Bone marrow (tissue), 2 donors: ENCODE results near the gene MRPL43.

Experiments
- DNase-seq, 2 donors: peaks; one replicate each; lab custom pipeline; 2025; lab: John Stamatoyannopoulos, UW

The MRPL43 gene

DNA sequence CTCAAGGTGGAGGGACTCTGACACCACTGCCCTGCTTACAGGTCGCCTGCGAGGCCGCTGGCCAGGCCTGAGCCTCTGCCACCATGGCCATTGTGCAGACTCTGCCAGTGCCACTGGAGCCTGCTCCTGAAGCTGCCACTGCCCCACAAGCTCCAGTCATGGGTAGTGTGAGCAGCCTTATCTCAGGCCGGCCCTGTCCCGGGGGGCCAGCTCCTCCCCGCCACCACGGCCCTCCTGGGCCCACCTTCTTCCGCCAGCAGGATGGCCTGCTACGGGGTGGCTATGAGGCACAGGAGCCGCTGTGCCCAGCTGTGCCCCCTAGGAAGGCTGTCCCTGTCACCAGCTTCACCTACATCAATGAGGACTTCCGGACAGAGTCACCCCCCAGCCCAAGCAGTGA, 15.2 kb upstream of the MRPL43 start:
- no peak for DNase-seq

DNA sequence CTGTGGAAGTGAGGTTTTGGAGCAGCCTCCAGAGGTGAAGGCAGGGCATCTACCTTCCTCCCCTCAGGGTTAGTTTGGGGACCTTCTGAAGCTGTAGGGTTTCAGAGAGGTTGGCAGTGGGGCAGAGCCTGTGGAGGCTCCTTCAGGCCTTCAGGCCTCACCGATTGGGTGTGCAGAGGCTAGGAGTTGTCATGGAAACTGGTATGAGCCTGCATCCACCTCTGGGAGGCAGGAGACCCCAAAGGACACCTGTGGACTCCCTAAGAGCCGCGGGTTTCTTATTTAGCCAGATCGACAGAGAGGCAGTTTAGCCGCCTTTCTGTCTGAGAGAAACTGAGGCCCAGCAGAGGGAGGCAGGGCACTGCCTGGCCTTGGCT, 14.3 kb upstream of the MRPL43 start:
- DNase-seq = no peak

DNA sequence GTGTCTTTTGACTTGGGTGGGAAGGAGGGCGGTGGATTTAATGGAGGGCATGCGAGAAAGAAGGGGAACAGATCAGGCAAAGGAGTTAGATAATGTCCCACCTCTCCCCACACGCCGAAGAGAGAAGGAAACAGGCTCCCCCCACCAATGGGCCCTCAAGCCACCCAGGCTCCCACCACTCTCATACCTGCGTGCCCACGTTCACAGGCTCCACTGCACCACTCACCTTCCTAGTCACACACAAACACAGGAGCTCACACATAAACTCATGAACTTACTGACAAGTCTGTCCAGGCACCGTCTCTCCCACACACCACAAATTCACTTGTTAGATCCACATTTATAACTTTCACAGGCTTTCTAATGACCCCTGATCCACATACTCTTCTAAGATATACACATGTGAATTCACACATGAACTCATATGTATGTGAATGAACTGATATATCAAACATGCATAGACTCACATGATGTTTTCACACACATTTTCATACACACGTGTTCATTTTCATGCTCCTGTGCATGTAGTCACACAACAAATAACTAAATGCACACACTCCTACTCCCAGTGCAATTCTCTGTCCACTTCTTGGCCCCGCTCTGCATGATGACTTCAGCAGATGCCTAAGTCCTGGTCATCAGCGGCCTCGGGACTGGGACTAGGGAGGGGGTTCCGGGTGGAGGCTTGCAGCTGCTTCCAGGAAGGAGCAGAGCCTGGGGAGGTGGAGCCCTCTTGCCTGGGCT, 13.8 kb upstream of the MRPL43 start:
- no peak for DNase-seq

DNA sequence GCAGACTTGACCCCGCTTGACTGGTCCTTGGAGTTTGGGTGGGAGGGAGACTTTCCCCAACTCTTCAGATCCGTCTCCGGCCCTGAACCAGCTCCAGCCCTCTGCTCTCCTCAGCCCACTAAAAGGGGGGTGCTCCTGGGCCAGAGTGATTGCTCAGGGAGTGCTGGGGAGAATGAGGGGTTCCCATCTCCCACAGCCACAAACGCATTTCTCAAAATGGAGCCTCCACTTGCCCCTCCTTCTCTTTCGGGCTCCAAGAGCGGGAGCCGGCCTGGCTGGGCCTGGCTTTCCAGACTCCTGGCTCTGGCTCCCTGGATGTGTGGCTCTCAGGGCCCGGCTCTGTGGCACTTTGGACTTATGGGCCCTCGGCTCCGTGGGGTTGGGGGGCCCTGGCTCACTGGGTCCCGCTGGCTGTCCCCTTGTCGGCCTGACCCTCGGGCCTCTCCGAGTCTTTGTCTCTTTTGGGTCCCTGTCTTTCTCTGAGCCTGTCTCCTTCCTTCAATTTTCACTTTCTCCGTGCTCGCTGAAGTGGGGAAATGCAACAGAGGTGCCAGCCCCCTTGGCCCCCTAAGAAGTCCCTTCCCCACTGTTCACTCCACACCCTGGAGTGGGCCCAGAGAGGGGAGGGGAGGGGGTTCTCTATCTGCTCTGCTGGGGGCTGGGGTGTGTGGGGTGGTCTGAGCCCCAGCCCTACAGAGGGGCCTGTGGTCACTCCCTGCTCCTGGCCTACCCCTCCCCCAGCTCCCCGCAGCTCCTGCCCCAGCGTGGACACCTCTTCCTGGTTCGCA, 13.0 kb upstream of the MRPL43 start:
- DNase-seq = no peak

GRCh38 chr10:100999742-101000126, 12.4 kb upstream of the MRPL43 start, which contains the start of gene LZTS2:
Gene LZTS2 (plus strand): TSS chr10:100999808. CDS start chr10:101002539, 2,731 bp downstream.
- no peak for DNase-seq

GRCh38 chr10:100998991-100999741, 11.9 kb upstream of the MRPL43 start:
- peak in 1 of 2 donors; percentile 81 for DNase-seq

GRCh38 chr10:100998183-100998990, 11.1 kb upstream of the MRPL43 start:
- peak in 1 of 2 donors; percentile 64 for DNase-seq

DNA sequence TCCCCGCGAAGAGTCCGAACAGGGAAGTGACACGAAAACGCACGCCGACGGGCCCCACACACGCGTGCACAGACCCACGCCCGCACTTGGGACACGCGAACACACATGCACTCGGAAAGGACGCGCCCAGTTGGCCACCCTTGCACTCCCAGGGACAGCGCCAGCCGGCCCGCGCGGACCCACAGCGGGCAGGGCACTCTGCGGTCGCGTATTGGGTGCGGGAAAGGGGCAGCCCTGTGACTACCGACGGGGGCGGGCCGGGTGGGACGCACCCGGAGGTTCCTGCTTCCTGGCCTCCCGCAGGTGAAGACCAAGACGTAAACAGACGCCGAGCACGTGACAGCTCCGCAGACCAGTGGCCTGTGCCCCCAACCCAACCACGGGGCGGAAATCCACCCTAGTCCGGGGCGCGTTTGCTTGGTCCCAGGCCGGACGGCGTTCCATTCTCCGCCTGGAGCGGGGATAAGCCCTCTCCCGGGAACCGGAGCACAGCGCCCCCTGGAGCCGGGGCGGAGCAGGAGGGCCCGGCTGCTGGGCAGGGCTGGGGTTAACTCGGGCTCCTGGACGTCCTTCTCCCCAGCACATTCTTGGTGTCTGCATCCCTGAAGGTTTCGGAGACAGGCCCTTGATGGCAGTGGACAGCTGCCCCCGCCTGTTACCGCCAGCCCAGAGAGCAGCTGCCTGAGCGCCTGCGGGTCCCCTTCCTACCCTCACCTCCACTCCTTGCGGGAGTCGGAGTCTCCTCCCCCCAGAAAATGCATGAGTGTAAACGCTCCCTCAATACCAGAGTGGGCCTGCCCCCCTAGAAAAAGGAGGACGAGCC, 10.3 kb upstream of the MRPL43 start:
- peak in 1 of 2 donors; percentile 63 for DNase-seq

DNA sequence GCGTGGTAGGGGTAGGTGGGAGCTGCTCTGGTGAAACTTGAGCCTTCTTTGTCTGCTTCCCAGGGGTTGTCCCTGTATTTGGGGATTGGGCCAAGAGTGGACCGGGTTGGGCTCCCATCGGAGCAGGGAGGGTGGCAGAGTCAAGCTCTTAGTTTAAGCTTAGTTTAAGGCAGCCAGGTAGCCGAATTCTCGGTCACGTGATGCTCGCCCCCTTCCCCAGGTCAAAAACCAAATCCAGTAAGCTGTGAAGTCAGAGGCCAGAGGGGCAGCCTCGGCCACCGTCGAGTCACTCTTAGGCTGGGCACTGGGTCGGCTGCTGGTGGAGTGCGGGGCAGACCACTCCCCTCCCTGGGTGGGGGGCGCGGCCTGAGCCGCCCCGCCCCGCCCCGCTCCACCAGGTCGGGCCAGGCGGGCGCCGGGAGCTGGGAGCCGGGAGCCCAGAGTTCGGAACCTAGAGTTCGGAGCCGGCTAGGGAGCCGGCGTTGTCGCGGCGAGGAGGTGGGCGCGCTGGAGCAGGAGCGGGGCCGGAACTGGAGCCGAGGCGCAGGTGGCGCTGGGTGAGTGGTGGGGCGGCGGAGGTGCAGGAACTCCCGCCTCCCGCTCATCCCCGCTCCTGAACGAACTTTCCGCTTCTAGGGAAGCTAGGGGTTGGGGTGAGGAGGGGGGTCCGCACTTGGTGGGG, 9.5 kb upstream of the MRPL43 start:
- no peak for DNase-seq

DNA sequence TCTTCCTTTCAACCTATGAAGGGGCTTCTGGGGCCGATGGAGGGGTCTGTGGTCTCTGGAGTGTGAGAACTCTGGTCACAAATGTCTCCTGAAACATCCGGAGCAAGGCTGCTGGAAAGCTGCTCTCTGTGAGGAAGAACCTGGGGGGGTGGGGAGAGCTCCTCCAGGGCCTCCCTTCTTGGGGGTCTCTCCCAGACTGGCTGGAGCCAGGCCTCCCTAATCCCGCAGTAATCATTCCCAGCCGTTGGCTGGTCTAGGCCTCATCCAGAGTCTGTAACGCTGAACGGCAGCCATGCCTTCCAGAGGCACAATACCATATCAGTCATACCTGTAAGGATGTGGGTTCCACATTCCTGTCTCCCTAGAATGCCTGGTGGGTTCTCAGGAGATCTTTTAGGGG, 7.9 kb upstream of the MRPL43 start:
- no peak for DNase-seq

DNA sequence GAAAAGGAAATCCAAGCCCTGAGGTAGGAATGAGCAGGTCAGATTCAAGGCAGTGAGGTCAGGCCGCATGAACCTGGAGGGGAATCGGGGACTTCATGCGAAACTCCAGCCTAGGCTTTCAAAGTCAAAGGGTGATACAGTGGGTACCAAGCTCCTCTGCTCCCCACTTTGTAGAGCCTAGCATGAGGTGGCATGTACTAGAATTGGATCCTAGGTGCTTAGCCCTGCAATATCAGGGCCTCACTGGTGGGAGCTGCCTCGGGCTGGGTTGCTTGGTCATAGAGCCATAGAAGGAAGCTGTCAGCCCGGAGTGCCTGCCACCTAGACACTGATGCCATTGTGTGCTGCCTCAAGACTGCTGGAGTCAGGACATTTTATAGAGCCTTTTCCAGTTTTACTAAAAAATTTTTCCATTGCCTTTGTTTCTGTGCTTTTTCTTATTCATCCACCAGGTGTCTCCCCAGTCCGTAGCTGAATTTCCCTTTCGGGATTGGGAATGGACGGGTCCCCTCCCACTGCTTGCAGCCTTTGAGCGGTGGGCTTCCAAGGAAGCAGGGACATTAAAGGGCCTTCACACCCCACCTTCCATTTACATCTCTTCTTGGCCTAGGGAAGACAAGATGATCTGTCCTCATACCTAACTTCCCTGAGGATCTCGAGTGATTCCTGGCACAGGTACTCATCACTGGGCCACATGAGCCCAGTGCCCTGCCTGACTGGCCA, 6.8 kb upstream of the MRPL43 start:
- no peak for DNase-seq

- DNase-seq = no peak
These were observed 1.8 kb upstream of the MRPL43 start for GRCh38 chr10:100989088-100989487.

GRCh38 chr10:100988166-100988565, 869 bp upstream of the MRPL43 start:
- DNase-seq = no peak

- DNase-seq = no peak
These were observed 370 bp upstream of the MRPL43 start for GRCh38 chr10:100987685-100988049.

- no peak for DNase-seq
These were observed 710 bp downstream of the MRPL43 start for GRCh38 chr10:100986623-100986951.

- DNase-seq = no peak
These were observed 2.0 kb downstream of the MRPL43 start for GRCh38 chr10:100985336-100985735.

DNA sequence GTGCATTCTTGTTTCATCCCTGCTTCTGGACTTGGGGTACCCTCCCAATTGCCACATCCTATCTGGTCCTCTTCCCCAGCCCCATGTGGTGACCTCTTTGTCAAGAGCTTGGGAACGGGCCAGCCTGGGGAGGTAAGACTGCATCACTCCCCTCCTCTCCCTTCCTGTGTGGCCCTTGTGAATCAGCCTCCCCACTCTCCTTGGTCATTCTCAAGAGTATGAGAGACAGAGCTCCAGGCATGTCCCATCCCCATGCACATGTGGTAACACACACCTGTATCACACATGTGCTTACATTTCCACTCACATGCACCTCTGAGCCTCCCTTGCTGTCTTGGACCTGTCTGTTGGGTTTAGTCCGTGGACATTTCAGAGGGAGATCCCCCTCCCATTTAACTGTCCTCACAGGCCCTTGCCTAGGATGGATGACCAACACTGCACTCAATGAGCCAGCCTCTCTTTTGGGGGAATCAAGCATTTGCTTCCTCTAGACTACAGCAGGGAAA, 2.6 kb downstream of the MRPL43 start:
- DNase-seq = no peak

- no peak for DNase-seq
These were observed 3.2 kb downstream of the MRPL43 start for GRCh38 chr10:100983868-100984671.
